Femur (tissue), 1 donor: ENCODE data around the gene TRUB2.

ENCODE experiments used
- DNase-seq: peaks from one replicate; pipeline ENCODE4 v3.0.0-alpha.2; 2017

The TRUB2 gene

DNA sequence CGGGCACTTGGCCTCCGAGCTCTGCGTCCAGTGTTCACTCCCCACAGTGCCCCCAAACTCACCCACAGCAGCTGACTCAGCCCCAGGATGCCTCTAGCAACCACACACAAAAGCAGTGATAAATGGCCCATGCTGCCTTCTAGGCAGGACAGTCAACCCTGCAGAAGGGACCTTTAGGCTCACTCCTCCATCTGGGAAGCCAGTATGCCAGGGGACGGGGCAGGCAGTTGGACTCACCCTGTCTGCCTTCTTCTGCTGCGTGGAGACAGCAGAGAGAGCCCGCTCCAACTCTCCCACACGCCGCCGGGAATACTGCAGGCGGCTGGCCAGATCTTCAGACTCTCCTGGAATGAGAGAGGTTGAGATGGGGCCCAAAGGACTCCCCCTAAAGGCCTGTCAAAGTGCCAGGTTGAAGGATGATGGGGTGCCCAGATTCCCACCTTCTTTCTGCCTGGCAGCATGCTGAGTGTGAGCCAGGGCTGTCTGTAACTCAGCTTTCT is 56.8 kb downstream of the TRUB2 start:
- no peak for DNase-seq

DNA sequence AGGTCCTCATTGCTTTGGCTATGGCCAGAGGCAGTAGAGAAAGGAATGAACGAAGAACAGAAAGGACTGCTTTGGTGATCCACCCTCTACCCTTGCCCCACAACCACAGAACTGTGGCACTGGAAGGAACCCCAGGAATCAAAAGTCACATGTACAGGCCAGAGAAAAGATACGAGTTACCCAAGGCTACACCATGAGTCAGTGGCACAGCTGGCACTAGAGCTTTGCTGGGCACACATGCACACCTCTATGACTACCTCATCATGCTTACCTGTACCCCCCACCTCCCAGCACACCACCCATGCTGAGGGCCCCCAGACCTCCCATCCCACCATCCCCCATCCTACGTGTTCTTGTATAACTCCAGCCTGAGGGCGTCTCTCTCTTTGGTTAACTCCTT is 59.6 kb downstream of the TRUB2 start:
- no peak for DNase-seq

DNA sequence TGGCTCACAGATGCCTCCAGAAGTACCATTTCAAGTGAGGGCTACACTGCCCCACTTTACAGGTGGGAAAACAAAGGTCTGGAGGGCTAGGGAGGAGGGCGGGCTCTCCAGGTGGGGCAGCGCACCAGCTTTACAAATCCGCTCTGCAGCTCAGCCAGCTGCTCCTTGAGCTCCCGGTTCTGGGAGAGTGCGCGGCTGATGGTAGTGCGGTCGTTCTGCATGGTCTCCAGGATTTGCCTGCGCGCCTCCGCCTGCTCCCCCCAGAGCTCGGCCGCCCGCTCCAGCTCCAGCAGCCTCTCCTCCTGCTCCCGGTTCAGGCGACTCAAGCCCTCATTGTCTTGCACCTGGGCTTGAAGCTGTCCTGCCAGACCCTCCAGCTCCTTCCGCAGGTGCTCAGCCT is 61.9 kb downstream of the TRUB2 start:
- DNase-seq: no peak

DNA sequence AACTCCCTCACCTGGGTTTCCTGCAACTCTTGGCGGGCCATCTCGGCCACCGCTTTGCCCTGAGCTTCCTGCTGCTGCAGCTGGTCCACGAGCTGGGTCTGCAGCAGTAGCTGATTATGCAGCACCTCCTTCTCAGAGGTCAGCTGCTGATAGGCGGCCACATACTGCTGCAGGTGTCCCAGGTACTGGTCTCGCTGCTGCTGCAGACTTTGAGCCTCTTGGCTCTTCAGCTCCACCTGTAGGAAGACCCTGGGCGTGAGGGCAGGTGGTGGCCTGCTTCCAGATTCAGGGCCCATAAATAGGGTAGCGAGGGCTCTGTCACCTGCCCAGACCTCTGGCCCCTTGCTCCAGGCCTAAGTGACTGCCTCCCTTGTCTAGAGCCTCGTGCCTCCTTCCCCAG is 63.1 kb downstream of the TRUB2 start:
- DNase-seq: no peak

DNA sequence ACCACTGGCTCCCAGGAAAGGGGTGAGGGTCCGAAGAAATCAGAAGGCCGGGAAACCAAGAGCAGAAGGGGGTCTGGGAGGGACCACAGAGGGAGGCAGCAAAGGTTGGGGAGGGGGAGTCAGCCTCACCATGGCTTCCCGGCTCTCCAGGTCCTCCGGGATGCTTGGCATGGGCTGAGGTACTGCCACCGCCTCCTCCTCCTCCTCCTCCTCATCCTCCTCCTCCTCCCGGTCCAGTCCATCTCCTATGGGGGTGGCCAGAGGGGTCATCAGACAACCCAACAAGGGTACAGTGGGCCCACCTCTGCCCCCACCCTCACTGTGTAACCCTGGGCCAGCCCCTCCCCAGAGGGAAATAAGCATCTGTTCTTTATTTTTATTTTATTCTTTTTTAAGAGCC is 63.9 kb downstream of the TRUB2 start:
- no peak for DNase-seq

DNA sequence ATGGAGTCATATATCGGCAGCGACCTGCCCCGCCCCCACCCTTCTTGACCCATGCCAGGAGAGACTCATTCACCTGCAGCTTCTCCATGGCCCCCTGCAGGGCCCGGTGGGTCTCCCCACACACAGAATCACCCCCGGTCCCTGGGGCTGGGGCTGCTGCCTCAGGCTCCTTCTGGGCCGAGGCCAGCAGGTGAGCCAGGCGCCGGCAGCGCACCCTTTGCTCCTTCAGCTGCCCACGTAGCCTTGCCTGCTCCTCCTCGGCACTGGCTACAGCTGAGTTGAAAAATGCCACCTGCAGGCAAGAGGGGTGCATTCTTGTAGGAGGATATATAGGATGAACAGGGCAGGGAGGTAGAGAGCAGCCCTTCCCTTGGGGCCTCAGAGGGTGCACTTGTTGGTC is 64.3 kb downstream of the TRUB2 start:
- DNase-seq: no peak

DNA sequence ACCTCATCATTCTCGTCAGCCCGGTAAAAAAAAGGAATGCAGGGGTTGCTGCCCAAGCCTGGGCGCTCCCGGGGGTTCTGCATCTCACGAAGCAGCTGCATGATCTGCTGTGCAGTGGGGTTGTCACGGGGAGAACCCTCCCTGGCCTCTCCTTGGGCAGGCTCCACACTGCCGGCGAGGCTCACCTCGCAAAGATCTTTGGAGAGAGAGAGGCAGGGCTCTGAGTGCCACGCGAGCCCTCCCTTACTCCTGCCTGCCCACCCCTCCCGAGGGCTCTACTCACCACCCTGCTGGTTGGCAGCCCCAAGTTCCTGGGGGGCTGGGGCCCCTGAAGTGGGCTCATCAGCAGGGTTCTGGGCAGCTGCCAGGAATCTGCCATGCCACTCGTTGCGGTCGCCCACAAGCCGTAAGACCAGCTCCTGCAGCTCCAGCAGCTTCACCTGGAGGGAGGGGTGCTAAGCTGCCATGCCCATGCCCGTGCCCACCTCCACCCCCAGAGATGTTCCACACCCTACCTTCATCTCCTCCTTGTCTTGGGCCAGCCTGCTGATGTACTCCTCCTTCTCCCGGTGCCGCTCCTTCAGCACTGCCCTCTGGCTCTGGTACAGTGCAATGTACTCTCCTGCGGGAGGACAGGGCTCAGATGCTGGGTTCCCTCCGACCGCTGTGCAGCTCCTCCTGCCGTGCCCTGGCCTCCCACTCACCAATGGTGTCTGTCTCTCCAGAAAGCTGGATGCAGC is 65.0 kb downstream of the TRUB2 start:
- peak; percentile 26 for DNase-seq
